HG03175 (cell line): ENCODE data around the gene C1RL.
"Not testable (repeated sequence)": the region's sequence is repeated elsewhere in the genome, so short reads cannot be mapped to it uniquely, and the experiment has no call there.

Experiments used
- ATAC-seq: cut with Tn5 transposase; IDR thresholded peaks from one replicate; pipeline ENCODE4 v1.9.1; 2021; ENCODE audit warnings: mild to moderate bottlenecking, moderate library complexity; ENCODE audit not compliant: unreplicated experiment

C1RL gene

DNA sequence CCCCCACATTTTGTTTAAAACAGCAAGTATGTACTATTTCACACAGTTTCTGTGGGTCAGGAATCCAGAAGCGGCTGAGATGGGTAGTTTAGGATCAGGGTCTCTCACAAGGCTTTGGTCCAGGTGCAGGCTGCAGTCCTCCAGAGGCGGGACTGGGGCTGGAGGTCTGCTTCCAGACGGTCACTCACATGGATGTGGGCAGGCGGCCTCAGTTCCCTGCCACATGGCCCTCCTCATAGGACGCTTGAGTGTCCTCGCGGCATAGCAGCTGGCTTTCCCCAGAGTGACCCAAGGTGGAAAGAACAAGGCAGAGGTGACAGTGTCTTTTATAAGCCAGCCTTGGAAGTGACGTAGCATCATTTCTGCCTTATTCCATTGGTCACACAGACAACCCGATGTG, 7.9 kb upstream of the C1RL start:
- ATAC-seq: no peak

DNA sequence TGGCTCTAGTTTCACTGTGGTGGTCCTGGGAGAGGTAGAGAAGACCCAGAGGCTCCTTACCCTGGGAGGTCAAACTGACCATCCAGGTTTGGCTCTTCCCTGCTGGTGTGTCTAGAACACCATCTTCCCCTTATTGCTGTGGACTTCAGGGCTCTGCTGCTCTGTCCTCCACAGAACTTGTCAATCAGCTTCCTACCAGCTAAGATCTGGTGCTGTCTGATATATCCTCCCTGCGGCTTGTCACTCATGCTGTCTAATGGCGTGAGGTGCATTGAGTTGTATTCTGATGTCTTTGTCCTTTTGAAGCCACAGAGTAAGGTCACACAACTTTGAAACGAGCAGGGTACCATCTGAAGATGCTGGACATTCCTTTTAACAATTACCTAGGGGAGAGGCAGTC, 7.2 kb upstream of the C1RL start:
- ATAC-seq: no peak

DNA sequence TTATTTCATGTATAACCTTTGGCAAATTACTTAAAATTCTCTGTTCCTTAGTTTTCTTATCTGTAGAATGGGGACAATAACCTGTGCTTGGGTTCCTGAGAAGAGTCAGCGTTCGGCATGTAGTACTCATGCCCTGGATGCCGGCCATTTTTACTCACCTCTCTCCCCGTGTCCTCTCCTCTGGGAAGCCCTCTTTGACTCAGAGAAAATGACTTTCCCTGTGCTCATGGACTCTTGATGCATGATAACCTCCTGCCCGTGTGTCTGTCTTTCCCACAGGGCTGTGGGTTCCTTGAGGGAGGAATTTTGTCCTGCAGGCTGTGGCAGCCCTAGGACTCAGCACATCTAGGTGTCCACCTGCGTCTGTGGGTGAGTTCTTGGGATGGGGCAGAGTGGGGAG, 5.8 kb upstream of the C1RL start:
- ATAC-seq: no peak

DNA sequence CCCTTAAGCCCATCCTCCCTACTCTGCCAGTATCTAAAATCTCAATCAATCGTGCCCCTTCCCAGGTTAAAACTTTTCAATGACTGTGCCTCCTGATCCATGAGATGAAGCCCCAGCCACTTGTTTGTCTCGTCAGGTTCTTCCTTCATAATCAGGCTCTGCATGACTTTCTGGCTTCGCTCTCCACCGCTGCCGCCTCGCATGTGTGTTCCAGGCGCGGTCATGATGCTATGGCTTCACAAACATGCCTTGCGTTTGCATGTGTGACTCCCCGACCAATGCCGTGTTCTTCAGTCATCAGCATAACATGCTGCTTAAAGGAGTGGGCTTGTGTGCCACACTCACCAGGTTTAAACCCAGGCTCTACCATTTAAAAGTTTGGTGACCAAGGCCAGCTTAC, 5.0 kb upstream of the C1RL start:
- no peak for ATAC-seq

DNA sequence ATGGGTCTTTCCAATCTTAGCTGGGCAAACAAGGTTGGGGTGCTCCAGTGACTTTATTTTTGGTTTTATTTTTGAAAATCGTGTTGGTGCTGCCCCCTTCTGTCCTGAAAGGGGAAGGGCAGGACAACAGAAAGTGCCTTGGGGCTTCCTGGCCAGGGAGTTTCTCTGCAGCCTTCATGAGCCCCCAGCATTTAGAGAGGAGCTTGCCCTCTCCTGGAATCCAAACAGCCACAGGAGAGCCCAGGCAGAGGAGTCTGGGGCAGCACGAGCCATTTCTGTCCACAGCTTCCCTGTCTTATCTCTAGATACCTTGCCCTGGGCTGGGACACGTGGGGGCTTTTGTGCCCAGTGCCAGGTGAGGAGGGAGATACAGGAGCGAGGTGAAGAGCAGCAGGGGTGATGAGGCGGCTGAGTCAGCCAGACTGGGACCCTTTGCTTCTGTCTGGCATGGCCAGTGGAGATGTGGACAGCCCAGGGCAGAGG, 4.4 kb upstream of the C1RL start:
- ATAC-seq: no peak

DNA sequence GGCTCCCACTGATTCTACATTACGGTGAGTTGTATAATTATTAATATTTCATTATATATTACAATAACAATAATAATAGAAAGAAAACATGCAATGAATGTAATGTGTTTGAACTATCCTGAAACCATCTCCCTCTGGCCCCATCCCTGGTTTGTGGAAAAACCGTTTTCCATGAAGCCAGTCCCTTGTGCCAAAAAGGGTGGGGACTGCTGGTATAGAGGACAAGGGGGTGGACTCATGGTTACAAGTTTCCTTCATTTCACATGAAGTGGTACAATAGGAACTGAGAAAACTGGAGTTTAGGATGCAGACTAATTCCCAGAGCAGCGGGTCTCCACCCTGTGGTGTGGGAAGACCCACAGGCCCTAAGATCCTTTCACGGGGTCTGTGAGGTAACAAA, 3.0 kb upstream of the C1RL start:
- no peak for ATAC-seq

DNA sequence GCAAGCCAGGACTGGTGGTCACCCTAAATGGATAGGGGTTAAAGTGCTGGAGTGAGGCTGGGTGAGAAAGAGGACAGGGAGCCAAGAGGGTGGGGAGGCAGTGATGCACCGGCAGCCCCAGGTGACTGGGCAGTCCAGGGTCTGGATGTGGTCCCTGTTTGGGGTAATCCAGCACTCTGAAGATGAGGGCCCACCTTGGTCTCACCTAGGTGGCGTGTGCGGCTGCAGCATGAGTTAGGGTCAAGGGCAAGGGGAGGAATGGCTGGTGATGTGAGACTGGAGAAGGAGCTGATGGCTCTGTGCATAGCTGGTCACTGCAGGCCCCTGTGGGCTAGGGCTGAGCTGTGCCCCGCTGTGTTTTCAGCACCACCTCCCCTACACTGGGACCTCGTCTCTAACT, 1.6 kb upstream of the C1RL start:
- no peak for ATAC-seq

DNA sequence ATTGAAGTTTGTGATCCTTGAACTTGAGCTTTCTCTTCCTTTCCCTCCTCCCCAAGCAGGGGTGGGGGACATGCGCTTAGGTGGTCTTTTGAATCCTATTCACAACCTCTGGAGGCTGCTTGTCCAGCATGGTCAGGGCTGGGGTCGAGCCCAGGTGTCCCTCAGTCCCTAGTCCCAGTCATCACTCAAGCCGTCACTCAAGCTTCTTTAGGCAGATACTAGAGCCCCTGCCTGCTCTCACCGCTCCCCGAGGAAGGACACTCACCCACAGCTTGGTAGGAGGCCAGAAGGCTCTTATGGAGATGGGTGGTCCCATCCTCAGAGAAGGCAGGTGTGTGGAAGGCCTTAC, 532 bp upstream of the C1RL start:
- ATAC-seq: no peak

DNA sequence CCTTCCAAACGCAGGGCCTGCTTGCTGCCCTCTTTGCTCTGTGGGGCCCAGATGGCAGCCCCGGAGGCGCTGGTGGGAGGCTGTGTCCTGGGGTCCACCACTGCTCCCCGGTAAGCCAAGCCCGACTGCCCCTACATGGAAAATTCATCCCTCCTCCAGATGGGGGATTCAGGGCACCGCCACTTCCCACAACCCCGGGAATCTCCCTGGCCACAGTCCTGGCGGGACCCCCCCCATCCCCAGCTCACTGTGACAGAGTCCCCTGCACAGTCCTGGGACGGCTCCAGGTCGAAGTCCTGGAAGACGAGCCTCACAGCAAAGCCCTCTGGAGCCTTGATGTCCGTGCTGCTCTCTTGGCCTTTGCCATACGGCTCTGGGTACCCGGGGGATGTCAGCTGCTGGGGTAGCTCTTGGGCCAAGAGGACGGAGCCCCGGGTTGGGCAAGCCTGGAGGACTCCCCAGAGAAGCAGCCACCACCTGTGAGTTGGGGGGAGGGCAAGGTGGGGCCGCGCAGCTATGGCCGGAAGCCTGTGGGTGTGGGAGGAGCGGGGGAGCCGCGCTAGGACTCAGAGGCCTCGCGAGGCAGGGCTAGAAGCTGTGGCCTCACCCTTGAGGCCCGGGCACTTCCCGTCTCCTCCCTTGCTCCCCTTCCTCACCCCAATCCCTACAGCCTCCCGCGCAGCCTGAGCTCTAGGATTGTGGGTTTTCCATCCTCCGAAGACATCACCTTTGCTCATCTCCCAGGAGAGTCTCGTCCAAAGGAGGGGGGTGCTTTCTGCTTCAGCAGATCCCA, 815 bp downstream of the C1RL start:
- peak; percentile 91 for ATAC-seq

DNA sequence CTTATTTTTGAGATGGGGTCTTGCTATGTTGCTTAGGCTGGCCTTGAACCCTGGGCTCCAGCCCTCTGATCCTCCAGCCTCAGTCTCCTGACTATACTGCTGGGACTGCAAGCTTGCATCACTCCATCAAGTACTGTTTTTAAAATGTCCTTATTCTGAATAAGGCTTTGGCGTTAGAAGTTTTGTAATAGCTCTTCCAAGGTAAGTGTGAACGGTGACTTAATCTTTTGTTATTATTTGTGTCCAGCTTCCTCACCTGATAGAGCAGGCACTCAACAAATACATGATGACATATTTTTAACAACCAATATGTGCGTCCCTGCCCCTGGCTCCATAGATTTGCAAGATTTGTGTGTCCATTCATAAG, 1.4 kb downstream of the C1RL start:
- no peak for ATAC-seq

DNA sequence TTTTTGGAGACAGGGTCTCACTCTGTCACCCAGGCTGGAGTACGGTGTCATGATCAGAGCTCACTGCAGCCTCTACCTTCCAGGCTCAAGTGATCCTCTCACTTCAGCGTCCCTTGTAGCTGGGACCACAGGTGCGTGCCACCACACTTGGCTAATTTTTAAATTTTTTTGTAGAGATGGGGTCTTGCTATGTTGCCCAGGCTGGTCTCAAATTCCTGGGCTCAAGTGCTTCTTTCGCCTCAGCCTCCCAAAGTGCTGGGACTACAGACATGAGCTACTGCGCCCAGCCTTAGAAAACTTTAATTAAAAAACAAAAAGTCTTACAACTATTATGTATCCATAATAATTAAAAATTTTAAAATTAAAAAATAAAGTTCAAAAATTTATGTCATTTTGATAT, 1.8 kb downstream of the C1RL start:
- ATAC-seq: not testable (repeated sequence)

DNA sequence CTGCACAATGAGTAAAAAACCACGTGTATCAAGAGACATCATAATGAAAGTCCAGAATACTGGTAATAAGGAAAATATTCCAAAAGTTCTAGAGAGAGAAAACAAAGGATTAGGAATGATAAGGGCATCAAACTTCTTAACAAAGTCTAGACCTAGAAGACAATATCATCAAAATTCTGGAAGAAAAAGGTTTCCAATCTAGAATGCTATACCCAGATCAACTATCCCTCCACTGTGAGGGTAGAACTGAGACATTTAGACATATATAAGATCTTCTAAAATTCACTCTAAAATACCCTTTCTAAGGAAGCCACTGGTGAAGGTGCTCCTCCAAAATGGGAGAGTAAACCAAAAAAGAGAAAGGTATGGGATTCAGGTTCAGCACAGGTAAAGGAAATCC, 2.9 kb downstream of the C1RL start:
- no peak for ATAC-seq

DNA sequence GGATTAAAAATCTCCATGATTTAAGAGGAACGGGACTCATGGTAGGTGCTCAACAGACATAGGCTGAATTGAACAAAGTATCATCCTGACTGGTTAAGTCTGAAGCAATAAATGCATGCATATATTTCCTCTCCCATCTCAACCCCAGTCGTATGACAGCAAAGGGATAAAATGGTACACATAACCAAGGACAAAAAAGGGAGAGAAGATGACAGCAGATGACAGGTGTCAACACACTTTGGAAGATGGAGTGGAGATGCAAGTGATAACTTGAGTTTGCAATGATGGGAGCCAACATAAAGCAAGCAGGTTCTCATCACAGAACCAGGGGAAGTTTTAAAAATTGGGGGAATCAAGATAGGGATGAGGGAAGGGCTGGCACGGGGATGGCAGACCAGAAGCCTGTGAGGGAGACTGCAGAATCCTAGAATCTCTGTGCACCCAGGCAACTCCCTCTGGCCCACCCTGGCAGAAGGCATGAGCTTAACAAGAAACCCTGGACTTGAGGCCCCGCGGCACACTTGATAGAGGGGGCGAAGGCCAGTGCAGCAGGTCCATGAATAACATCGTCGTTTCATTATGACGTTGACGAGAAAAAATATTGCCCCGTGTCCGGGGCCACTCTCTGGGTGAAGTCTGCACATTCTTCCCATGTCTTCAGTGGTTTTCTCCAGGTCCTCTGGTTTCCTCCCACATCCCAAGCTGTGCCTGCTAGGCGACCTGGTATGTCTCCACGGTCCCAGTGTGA, 5.0 kb downstream of the C1RL start:
- no peak for ATAC-seq

DNA sequence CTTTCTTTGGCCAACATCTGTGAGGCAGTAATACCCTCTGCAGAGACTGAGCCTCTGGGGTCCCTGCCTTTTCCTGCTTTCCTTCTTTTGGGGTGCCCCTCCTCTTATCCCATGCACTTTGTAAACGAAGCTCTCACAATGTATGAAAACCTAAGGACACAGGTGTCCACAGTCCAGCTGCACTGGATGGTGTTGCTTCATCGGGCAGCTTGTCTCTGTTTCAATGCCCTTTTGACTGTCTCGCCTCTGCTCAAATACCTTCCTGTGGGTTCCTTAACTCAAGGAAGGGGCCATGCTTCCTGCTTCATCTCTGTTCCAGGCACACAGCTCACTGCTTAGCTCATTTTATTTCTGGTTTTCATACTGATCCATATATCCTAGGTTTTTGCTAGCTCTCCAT, 6.4 kb downstream of the C1RL start:
- no peak for ATAC-seq

DNA sequence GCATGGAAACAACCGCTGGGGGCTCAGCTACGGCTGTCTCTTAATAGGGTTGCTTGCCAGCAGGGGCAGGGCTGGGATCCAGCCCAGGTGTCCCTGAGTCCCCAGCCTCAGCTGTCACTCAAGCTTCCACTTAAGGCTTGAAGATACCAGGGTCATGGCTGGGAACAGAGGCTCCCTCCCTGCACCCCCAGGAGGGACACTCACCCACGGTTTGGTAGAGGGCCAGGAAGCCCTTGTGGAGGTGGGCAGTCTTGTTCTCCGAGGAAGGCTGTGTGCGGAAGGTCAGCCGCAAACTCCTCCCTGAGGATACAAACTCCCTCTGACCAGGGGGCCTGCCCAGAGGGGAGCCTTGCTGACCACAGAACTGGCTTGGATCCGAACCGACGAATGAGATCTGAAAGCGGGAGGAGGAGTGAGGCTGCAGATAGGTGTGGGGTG, 7.3 kb downstream of the C1RL start:
- ATAC-seq: no peak

DNA sequence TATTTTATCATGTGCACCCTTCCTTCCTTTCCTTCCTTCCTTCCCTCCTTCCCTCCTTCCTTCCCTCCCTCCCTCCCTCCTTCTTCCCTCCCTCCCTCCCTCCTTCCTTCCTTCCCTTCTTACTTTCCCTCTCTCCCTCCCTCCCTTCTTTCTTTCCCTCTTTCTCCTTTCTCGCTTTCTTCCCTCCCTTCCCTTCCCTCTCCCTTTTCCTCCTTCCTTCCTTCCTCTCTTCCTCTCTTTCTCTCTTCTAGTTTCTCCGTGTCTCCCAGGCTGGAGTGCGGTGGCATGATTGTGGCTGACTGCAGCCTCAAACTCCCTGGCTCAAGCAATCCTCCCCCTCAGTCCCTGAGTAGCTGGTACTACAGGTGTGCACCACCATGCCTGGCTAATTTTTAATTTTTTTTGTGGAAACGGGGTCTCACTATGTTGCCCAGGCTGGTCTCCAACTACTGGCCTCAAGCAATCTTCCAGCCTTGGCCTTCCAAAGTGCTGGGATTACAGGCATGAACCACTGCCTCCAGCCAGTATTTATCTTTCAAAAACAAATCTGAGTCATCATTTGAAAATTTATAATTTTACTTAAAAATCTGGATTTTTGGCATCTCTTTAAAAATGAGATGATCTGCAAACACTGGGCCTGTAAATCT, 7.8 kb downstream of the C1RL start:
- ATAC-seq: no peak

DNA sequence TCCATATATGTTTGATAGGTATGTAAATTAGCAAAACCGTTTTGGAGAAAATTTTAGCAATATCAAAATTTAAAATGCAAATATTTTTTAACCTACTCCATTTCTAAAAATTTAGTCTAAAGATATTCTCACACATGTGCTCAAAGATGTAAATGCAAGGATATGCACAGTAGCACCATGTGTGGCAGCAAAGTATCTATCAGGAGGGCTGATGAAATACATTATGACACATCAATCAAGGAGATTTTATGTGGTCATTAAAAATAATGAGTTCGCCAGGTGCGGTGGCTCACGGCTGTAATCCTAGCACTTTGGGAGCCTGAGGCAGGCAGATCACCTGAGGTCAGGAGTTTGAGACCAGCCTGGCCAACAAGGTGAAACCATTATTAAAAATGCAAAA, 8.8 kb downstream of the C1RL start:
- ATAC-seq: no peak

DNA sequence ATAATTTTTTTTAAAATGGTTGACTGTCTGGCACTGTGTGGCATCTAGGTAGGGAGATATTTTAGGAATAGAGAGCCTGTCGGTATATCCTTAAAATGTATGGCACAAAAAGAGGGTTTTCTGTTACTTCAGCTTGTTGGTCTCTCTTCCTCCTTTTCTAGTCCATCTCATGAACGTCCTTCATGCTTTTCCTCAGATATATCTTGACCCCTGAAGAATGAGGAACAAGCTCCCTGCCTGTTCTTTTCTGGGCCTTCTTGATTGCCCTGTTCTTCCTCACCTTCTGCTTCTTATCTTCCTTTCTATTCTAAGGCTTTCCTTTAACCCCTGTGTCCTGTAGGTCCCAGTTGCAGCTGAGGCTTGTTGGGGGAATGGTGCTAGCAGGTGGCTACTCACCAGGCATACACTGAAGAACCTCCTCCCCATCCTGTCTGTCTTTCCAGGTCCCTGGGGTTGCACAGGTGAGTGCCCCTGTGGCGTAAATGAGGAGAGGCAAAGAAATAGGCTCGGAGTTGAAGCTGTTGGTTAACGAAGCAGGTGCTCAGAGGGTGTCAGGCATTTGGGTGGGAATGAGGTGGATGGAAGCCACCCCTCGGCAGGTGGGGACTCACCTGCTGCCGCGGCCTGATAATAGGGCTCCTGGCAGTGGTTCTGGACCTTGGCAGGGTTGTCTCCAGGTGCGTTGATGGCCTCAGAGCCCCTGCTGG, 9.6 kb downstream of the C1RL start:
- no peak for ATAC-seq

DNA sequence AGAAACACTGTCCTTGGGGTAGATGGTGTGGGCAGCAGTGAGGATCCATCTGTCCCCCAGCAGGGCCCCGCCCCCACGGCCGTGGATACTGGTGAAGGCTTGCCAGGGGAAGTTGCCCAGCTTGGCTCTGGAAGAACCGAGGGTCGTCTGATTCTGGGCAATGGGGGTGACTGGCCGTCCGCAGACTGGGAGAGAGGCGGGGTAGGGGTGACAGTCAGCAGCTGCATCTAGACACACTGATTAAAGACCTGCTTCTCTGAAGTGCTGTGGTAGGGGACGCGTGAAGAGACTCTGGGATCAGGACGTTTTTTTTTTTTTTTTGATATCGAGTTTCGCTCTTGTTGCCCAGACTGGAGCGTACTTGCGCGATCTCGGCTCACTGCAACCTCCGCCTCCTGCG, 12.0 kb downstream of the C1RL start:
- no peak for ATAC-seq

DNA sequence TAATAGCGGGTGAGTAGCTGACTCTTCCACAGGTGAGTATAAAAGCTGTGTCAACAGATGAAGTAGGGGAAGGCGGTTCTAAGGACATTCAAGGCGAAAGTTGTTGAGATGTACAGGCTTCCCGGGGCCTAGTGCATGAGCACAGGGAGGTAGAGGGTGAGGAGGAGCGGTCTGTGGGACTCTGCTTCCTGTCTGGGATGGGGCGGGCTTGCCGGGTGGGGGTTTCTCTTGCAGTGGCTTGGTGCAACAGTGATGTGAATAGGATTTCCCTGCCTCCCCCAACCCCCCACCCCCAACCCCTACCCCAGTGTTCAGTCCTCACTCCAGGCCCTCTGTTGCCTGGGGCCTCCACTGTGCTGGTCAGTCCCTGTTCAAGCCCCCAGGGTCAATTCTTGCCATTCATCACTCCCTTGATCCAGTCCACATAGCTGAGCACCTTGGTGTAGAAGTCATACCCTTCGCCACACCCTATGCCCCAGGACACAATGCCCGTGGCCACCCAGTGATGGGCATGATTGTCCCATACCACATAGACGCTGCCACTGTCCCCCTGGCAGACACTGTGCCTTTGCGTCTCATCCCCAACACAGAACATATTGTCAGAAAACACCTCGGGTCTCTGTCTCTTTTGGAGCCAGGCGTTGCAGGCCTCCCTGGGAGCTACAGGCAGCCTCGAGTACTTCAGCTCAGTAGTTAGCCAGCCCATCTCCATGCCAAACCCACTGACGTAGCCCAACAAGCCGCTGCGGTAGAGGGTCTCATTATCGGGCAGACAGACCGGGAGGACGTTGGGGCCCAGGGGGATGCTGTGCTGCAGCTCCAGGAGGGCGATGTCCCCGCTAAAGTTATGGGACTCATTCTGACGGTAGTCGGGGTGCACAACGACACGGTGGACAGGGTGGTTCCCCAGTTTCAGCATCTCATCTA, 12.7 kb downstream of the C1RL start:
- ATAC-seq: no peak
